ENCODE data around the gene UGT1A1.

UGT1A1 gene

DNA sequence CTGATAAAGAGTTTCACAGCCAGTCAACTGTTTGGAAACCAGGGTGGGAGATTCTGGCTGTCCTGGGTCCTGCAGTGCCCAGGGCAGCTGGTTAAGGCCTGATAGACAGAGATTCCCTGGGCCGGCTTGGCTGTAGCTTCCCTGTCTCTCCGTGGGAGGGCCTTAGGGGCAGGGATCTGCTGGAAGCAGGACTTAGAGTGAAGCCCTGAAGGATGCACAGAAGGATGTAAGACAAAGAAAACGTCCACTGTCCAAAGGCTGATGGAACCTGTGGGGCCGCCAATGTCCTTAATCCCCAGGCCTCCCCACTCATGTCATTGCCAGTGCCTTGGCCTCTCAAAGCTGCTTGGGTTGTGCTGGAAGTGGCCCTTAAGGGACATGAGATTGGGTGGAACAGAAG is 51.0 kb downstream of the UGT1A1 start:
- Histone ChIP-seq H3K9me2 (ENCODE audit: low read depth, low read length) (no peaks in the 10 kb centered on the region), H3K4me2 (ENCODE audit: low read length) (no peak overlapping the region), H4K20me1 (ENCODE audit: insufficient read depth, low read length) (no peaks in the 10 kb centered on the region), H3K4me1 (ENCODE audit: insufficient read depth, low read length, severe bottlenecking) (no peaks in the 10 kb centered on the region), H3K4me3 (ENCODE audit: low read depth, low read length, poor library complexity, severe bottlenecking) (no peak overlapping the region), H3K27ac (ENCODE audit: low read depth, low read length, poor library complexity, severe bottlenecking) (no peak overlapping the region), H3F3A (ENCODE audit: insufficient read depth, low read length) (no peaks in the 10 kb centered on the region), H3K9me3 (ENCODE audit: low read length) (no peaks in the 10 kb centered on the region), H2AFZ (ENCODE audit: low read length) (no peak overlapping the region), H3K36me3 (ENCODE audit: insufficient read depth, low read length) (no peaks in the 10 kb centered on the region; the same call in 1 of the 2 replicates), H3K9ac (ENCODE audit: low read length) (no peak overlapping the region), H3K27me3 (ENCODE audit: insufficient read depth, low read length) (no peaks in the 10 kb centered on the region), H3K79me2 (ENCODE audit: insufficient read depth, low read length) (no peaks in the 10 kb centered on the region)
- TF ChIP-seq, protein P1, sequence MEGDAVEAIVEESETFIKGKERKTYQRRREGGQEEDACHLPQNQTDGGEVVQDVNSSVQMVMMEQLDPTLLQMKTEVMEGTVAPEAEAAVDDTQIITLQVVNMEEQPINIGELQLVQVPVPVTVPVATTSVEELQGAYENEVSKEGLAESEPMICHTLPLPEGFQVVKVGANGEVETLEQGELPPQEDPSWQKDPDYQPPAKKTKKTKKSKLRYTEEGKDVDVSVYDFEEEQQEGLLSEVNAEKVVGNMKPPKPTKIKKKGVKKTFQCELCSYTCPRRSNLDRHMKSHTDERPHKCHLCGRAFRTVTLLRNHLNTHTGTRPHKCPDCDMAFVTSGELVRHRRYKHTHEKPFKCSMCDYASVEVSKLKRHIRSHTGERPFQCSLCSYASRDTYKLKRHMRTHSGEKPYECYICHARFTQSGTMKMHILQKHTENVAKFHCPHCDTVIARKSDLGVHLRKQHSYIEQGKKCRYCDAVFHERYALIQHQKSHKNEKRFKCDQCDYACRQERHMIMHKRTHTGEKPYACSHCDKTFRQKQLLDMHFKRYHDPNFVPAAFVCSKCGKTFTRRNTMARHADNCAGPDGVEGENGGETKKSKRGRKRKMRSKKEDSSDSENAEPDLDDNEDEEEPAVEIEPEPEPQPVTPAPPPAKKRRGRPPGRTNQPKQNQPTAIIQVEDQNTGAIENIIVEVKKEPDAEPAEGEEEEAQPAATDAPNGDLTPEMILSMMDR (IDR thresholded peaks at IDR 0.05; ENCODE audit: low read length), result no peak
- TF ChIP-seq EZH2 (IDR thresholded peaks at IDR 0.05; ENCODE audit: borderline replicate concordance, low read length), result no peak

DNA sequence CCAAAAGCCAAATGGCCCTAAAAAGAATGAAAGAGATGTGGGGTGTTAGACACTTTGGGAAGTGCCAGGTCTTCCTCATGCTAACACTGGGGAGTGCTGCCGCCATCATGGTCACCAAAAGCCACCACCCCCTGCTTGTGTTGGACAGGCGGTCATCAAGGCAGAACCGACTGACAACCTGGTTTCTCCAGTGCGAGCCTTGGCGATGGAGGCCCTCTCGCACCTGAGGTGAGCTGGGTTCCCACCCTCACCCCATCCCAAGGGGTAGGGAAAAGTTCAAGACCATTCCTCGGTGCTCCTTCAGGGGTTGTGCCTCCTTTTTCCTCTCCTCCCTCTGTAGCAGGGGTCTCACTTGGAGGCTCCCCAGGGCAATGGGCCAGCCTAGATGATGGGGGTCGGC is 51.7 kb downstream of the UGT1A1 start:
- Histone ChIP-seq H3K27ac (ENCODE audit: low read depth, low read length, poor library complexity, severe bottlenecking) (no peak overlapping the region), H3K4me3 (ENCODE audit: low read depth, low read length, poor library complexity, severe bottlenecking) (no peak overlapping the region), H4K20me1 (ENCODE audit: insufficient read depth, low read length) (no peaks in the 10 kb centered on the region), H3K4me1 (ENCODE audit: insufficient read depth, low read length, severe bottlenecking) (no peaks in the 10 kb centered on the region), H2AFZ (ENCODE audit: low read length) (no peak overlapping the region), H3K27me3 (ENCODE audit: insufficient read depth, low read length) (no peaks in the 10 kb centered on the region), H3K79me2 (ENCODE audit: insufficient read depth, low read length) (no peaks in the 10 kb centered on the region), H3K36me3 (ENCODE audit: insufficient read depth, low read length) (no peaks in the 10 kb centered on the region; the same call in 1 of the 2 replicates), H3K4me2 (ENCODE audit: low read length) (no peak overlapping the region), H3F3A (ENCODE audit: insufficient read depth, low read length) (no peaks in the 10 kb centered on the region), H3K9me3 (ENCODE audit: low read length) (no peaks in the 10 kb centered on the region), H3K9ac (ENCODE audit: low read length) (no peak overlapping the region), H3K9me2 (ENCODE audit: low read depth, low read length) (no peaks in the 10 kb centered on the region)
- TF ChIP-seq, protein P1 (IDR thresholded peaks at IDR 0.05; ENCODE audit: low read length), result no peak
- no peak for TF ChIP-seq EZH2 (IDR thresholded peaks at IDR 0.05; ENCODE audit: borderline replicate concordance, low read length)

DNA sequence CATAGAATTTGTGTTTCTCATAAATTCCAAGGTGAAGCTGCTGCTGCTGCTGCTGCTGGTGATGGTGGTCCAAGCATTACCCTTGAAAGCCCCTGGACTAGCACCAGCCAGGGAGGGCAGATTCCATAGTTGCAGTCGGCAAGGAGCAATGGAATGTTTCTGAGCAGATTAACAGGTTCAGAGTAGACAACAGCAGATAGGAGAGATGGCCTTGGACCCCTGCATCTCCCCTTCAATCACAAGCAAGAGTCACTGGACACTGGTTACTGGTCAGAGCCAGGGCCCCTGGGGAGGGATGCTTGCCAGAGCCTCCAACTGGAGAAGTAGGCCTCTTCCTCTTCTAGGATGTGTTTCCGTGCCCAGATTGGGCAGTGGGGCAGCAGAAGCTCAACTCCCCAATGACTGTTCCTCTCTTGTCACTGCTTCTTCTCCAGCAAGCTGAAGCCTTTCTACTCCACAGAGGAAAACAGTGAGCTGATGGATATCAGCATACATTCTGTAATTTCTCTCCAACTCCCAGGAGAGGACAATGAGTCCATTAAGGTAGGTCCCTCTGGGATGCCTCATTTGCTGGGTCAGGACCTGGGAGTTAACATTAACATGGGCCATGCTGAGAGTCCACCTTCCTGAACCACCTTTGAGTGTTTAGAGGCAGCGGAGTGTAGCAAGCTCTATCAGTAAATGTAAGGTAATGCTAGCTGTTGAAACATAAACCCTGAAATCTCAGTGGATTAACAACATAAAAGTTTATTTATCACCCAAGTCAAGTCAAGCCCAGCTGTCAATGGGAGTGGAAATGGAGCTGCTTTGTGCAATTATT is 53.4 kb downstream of the UGT1A1 start:
- no peak for TF ChIP-seq EZH2 (IDR thresholded peaks at IDR 0.05; ENCODE audit: borderline replicate concordance, low read length)
- H3K9me2 ChIP-seq (ENCODE audit: low read depth, low read length), result no peaks in the 10 kb centered on the region
- no peaks in the 10 kb centered on the region for H3K79me2 ChIP-seq (ENCODE audit: insufficient read depth, low read length)
- H4K20me1 ChIP-seq (ENCODE audit: insufficient read depth, low read length), result no peaks in the 10 kb centered on the region
- H3K27ac ChIP-seq (ENCODE audit: low read depth, low read length, poor library complexity, severe bottlenecking), result no peak overlapping the region
- H3K4me1 ChIP-seq (ENCODE audit: insufficient read depth, low read length, severe bottlenecking), result no peaks in the 10 kb centered on the region
- no peak overlapping the region for H2AFZ ChIP-seq (ENCODE audit: low read length)
- no peak overlapping the region for H3K9ac ChIP-seq (ENCODE audit: low read length)
- no peaks in the 10 kb centered on the region for H3K9me3 ChIP-seq (ENCODE audit: low read length)
- H3K4me2 ChIP-seq (ENCODE audit: low read length), result no peak overlapping the region
- no peak overlapping the region for H3K4me3 ChIP-seq (ENCODE audit: low read depth, low read length, poor library complexity, severe bottlenecking)
- H3F3A ChIP-seq (ENCODE audit: insufficient read depth, low read length), result no peaks in the 10 kb centered on the region
- no peaks in the 10 kb centered on the region for H3K27me3 ChIP-seq (ENCODE audit: insufficient read depth, low read length)
- H3K36me3 ChIP-seq (ENCODE audit: insufficient read depth, low read length), result no peaks in the 10 kb centered on the region; the same call in 1 of the 2 replicates
